ENCODE results near the gene RARRES2. TPM values are rescaled to one million over a fixed set of nuclear protein-coding genes. Genes with fewer than 3 reads are reported as not detected.
A peak's percentile ranks its signal among the peaks of the same experiment; 100 is the strongest.

Gene RARRES2
- total RNA-seq, 2 donors from 2014 or later: 86.7 to 122 TPM

- no peak for DNase-seq
- H3K36me3 ChIP-seq: no peaks in the 10 kb centered on the region
- intact Hi-C loops (cut with DNase I): no loop called here
- H3K9ac ChIP-seq (ENCODE audit: low read depth in 2 of 2, low read length in 2 of 2): no peak overlapping the region
- TF ChIP-seq, protein P1, sequence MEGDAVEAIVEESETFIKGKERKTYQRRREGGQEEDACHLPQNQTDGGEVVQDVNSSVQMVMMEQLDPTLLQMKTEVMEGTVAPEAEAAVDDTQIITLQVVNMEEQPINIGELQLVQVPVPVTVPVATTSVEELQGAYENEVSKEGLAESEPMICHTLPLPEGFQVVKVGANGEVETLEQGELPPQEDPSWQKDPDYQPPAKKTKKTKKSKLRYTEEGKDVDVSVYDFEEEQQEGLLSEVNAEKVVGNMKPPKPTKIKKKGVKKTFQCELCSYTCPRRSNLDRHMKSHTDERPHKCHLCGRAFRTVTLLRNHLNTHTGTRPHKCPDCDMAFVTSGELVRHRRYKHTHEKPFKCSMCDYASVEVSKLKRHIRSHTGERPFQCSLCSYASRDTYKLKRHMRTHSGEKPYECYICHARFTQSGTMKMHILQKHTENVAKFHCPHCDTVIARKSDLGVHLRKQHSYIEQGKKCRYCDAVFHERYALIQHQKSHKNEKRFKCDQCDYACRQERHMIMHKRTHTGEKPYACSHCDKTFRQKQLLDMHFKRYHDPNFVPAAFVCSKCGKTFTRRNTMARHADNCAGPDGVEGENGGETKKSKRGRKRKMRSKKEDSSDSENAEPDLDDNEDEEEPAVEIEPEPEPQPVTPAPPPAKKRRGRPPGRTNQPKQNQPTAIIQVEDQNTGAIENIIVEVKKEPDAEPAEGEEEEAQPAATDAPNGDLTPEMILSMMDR (IDR thresholded peaks at IDR 0.05): no peak
- H3K27ac ChIP-seq: no peak overlapping the region
- no peak overlapping the region for H3K4me3 ChIP-seq
- H3K27me3 ChIP-seq: no peaks in the 10 kb centered on the region
- peaks cover 19% of the 10 kb centered on the region for H3K4me1 ChIP-seq
- H3K9me3 ChIP-seq: no peaks in the 10 kb centered on the region
Observed at GRCh38 chr7:150338166-150338829, 3.1 kb downstream of the RARRES2 start.

DNA sequence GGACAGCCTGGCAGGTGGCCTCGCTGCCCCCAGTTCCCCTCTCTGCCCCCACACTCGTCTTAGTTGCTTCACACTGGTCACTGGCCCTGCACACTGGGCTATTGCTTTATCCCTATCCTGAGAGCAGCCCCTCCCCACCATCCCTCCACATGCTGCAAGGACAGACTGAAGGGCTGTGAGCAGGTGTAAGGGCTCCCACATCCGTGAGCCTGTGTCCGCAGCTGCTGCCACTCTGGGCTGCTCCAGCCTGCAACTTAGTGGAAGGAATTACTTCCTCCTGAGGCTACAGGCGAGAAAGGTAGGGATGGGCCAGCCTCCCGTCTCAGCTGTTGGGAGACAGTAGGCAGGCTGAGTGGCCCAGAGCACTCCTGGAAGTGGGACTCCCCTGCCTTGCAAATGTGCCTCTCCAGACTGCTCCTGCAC lies 3.8 kb downstream of the RARRES2 start:
- intact Hi-C loops (cut with DNase I): no loop called here
- Histone ChIP-seq H3K4me3 (no peak overlapping the region), H3K36me3 (no peaks in the 10 kb centered on the region), H3K9me3 (no peaks in the 10 kb centered on the region), H3K4me1 (peaks cover 19% of the 10 kb centered on the region), H3K9ac (ENCODE audit: low read depth in 2 of 2, low read length in 2 of 2) (peak overlapping the region; percentile 5 to 23), H3K27me3 (no peaks in the 10 kb centered on the region), H3K27ac (peak overlapping the region; percentile 7)
- no peak for DNase-seq
- TF ChIP-seq, protein P1 (IDR thresholded peaks at IDR 0.05): no peak

DNA sequence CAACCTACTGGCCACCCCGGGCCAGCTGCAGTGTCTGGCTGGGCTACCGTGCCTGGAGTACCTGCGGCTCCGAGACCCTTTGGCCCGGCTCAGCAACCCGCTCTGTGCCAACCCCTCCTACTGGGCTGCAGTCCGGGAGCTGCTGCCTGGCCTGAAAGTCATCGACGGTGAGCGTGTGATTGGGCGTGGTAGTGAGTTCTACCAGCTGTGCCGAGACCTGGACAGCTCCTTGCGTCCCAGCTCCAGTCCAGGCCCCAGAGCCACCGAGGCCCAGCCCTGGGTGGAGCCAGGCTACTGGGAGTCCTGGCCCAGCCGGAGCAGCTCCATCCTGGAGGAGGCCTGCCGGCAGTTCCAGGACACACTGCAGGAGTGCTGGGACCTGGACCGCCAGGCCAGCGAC lies 4.2 kb downstream of the RARRES2 start:
- peaks cover 19% of the 10 kb centered on the region for H3K4me1 ChIP-seq
- DNase-seq: peak; percentile 71

GRCh38 chr7:150336746-150337145 lies 4.7 kb downstream of the RARRES2 start:
- Histone ChIP-seq H3K36me3 (no peaks in the 10 kb centered on the region), H3K9me3 (no peaks in the 10 kb centered on the region), H3K4me3 (no peak overlapping the region), H3K27me3 (no peaks in the 10 kb centered on the region), H3K4me1 (peaks cover 19% of the 10 kb centered on the region), H3K27ac (no peak overlapping the region), H3K9ac (ENCODE audit: low read depth in 2 of 2, low read length in 2 of 2) (no peak overlapping the region)
- DNase-seq: no peak
- TF ChIP-seq, protein P1 (IDR thresholded peaks at IDR 0.05): no peak
- intact Hi-C loops (cut with DNase I): no loop called here

More for the DNA sequence above, 4.2 kb downstream of the RARRES2 start:
- Histone ChIP-seq H3K9me3 (no peaks in the 10 kb centered on the region), H3K27ac (peak overlapping the region; percentile 7), H3K9ac (ENCODE audit: low read depth in 2 of 2, low read length in 2 of 2) (peak overlapping the region; percentile 5 to 23), H3K36me3 (no peaks in the 10 kb centered on the region), H3K27me3 (no peaks in the 10 kb centered on the region), H3K4me3 (no peak overlapping the region)
- intact Hi-C loops (cut with DNase I): no loop called here
- TF ChIP-seq, protein P1 (IDR thresholded peaks at IDR 0.05): no peak

- intact Hi-C loops (cut with DNase I): no loop called here
- no peak for DNase-seq
- Histone ChIP-seq H3K4me3 (no peak overlapping the region), H3K9me3 (no peaks in the 10 kb centered on the region), H3K9ac (ENCODE audit: low read depth in 2 of 2, low read length in 2 of 2) (peak overlapping the region in 1 of 2 donors; percentile 34), H3K27me3 (no peaks in the 10 kb centered on the region), H3K4me1 (peaks cover 16% of the 10 kb centered on the region), H3K36me3 (no peaks in the 10 kb centered on the region), H3K27ac (no peak overlapping the region)
- TF ChIP-seq, protein P1 (IDR thresholded peaks at IDR 0.05): no peak
Observed at GRCh38 chr7:150335774-150336112, 5.7 kb downstream of the RARRES2 start.
